Stimulated activated CD4-positive, alpha-beta T cell treated with anti-CD3 and anti-CD28 coated beads, Interleukin-1b, Interleukin-23, amount 100 ng/mL, for 24 hours (primary cell): ENCODE measurements around the gene RSRC1.
"Not testable (repeated sequence)": the region's sequence is repeated elsewhere in the genome, so short reads cannot be mapped to it uniquely, and the experiment has no call there.

ENCODE experiments used
- DNase-seq, 4 experiments: peaks; one replicate each; pipeline ENCODE4 v3.0.0-alpha.2; 2020; ENCODE audit warnings: low read depth in 4 of 4, low spot score in 1 of 4

The RSRC1 gene

DNA sequence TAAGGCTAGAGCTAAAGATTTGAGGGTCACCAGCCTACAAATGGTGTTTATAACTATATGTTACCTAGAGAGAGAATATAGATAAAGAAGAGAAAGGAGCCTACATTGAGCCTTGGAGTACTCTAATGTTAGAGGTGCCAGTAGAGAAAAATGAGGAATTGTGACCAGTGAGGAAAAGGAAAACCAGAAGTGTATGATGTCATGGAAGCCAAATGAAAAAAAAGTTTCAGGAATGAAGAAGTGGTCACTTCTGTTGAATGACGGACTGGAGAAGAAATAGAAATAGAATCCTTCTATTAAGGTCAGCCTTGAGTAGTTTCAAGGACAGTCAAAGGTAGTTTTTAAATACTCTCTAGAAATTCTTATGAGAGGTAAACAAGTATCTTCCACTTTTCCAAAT lies 409.9 kb downstream of the RSRC1 start:
- DNase-seq = no peak

DNA sequence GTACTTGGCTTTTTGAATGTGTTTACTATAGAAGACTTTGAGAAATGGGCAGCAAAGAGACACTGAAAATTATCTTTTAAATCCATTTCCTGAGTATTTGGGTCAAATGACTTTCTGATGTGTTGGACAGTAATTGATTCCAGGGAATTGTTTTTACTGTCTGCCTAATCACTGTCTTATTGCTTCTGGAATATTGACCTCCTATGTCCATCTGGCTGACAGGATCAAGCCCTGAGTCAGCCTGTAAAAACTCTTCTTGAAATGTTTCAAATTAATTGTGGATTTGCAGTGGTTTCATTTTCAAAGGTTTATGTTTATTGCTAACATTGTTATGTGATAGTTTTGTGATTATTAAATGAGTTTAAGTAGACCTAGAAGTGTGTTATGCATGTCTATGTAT lies 410.5 kb downstream of the RSRC1 start:
- DNase-seq = no peak

DNA sequence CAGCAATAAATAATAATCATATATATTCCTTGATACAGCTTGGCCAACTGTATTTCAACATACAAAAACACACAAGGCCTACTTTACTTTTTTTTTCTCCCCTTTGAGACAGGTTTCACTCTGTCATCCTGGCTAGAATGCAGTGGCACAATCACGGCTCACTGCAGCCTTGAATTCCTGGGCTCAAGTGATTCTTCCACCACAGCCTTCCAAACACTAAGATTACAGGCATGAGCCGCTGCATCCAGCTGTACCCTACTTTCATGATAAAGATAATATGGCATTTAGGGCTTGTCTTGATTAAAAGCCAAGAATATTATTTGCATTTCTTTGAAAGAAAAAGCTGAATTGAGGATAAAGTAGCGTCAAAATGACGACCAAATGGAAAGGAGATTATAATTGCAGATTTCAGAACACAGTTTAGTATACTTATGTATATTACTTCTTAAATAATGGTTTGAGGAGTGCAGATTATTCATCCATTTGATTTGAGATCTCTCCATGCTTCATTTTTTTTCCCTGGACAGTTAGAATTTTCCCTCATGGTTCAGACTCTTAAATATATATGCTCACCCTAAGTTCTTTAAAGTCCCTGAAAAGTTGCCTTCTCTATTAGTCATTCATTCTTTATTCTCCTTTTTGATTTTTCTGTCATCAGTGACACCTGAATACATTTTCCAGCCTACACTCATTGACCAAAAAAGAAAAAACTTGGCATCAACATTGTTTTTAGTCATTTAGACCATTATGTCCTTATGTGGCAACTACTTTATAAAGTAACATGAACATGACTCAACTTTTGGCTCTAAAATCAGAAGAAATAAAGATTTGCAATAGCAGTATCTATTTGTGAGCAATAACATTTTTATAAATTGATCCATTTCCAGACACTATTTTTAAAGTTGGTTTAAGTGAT lies 412.6 kb downstream of the RSRC1 start:
- no peak for DNase-seq

DNA sequence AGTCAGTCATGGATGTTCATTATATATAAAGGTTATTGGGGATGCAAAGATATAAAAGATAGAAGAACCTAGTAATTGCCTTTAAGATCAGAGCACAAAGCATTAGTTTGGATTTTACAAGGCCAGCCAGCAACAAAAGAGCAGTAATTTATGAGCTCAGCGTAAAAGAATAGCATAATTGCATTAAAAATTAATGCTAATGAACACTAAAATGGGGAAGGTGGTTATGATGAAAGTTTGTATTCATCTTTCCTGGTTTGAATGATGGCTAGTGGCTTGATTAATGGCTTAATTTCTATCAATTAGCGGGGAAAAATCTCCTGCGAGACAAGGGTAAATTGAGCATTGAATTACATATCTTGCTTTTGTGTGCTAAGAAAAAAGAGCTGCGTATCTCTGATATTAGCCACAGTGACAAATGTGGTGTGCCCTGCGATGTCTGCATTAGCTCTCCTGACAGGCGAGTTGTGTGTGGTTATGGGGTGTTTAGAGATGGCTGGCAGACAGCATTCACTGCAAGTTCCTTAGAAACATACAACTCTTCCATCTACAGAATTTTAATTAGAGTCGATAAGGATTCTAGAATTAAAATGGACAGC lies 418.3 kb downstream of the RSRC1 start:
- DNase-seq = no peak

DNA sequence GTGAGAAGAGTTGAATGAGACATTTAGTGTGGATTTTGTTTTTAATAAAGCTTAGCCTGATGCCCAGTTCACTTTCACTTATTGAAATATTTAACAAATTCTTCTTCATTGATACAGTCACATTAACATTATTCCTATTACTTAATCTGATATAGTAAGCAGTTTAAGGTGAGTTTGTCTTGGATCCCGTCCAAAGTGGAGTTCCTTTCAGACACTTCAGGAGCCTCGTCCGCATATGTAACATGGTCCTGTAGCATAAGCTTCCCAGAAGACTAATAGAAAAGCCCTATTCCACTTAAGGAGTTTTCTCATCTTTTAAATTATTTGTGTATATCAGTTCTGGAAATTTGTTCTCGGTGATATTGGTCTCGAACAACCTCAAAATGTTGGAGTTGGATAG lies 421.4 kb downstream of the RSRC1 start:
- no peak for DNase-seq

DNA sequence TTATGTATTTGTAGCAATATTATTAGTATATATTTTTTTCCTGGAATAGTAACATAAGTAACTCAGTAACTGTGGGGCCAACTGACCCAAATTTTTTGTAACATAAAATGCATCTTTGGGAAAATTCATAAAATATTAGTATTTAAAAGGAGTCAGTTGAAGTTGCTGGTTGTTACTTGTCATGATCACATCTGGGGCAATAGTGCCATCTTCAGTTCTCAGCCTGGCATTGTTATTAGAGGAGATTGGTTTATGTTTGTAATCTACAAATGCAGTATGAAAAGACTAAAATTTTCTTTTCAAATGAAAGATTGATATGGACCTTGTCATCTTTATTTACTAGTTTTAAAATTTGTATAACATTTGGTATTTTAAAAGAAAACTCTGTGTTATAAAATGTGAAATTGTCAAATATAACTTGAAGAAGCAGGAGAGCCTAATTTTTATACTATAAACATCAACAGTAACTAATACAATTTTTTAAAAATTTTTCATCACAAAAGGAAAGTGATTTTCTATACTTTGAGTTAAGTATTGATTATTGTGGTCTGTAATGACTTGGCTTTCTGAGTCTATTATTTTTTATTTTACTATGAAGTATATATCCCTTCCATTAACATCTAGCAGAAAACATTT lies 422.3 kb downstream of the RSRC1 start:
- DNase-seq = no peak

DNA sequence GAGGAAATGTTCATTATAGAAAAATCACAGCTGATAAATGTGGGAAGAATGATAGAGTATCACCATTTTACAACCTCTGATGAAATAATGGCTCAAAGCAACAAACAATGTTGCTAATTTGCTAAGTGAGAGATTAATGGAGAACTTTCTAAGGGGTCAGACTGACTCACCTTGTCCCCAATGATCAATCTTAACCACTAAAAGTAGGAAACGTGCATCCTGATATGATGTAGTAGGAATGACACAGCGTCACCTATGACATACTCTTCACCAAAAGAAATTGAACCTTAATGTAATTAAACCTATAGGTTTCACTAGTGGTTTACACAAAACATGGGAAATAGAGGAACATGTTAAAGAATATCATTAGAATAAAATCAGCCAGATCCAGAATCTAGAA lies 426.0 kb downstream of the RSRC1 start:
- DNase-seq = no peak

DNA sequence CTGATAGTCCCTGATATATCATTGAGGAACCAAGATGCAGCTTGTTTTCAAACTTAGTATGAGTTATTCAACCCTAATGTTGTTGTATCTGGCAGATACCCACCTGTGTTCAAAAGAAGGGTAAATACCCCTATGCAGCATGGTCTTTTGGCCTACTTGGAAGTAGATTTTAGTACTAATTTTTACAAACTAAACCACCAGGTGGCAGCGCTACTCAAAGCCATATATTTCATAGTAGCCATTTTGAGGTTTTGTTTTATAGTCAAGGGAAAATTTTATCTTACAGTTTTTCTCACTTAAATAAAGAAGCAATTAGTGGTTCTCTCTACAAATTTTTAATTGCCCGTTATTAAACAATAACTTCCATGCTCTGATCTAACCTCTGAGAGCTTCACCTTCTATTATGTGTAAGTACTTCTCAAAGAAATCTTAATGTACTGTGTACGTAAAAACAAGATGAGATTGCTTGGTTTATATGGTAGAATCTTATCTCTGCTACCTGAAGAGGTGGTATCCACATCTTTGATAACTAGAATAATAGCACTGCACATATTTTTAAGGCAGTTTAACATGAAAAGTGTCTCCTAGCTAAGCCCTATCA lies 429.6 kb downstream of the RSRC1 start:
- DNase-seq = peak; percentile 7 to 12 (median 10)

DNA sequence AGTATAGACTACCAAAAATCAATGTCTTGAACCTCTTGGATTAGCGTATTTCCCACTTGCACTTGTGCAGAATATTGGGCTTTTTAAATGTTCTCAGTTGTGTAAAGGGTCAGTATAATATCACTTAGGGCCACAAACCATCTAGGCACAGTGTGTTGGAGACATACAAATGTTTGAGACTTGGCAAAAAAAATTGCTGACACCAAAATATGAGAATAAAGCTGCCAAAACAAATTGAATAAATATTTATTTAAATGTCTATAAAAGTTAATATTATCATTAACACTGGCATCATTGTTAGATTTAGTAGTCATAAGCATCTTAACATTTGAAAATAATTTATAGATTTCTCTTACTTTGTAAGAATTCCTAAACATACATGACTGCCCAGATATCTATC lies 430.2 kb downstream of the RSRC1 start:
- DNase-seq = no peak

DNA sequence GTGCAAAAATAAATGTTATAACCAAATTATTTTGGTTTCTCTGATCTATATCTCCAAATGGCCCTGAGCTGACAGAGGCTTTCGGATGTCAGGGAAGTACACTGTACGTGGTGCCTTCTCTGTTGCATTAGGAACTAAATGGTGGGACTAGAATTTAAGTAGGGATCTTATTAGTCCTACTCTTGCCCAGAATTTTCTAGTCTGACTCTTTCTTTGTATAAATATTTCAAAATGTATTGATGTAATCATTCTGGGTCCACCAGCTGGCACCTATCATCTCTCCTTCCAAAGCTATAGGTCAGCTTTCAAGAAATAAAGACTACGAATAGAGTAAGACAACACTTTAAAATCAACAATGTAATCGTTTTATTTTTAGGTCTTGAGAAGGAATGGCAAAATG lies 438.8 kb downstream of the RSRC1 start:
- no peak for DNase-seq

DNA sequence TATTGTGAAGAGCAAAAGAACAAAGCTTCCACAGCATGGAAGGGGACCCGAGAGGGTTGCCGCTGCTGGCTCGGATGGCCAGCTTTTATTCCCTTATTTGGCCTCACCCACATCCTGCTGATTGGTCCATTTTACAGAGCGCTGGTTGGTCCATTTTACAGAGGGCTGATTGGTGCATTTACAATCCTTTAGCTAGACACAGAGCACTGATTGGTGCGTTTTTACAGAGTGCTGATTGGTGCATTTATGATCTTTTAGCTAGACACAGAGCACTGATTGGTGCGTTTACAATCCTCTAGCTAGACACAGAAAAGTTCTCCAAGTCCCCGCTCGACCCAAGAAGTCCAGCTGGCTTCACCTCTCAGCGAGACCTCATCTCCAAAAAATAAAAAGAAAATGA lies 440.0 kb downstream of the RSRC1 start:
- DNase-seq = not testable (repeated sequence)

DNA sequence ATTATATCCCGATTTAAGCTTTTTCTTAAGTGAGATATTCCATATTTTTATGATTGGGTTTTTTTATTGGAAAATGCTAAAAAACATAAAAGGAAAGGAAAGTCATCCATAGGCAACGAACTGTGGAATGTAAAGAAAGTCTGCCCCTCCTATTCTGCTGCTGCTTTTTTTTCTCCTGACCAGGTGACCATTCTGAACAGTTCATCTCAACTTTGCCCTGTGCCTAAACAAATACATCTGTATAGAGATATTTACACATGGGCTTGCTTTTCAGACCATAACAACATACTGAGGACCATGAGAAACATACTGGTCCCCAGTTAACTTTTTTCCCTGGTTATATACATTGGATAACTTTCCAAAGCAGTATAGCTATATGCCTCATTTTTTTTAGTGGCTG lies 442.2 kb downstream of the RSRC1 start:
- DNase-seq = no peak

DNA sequence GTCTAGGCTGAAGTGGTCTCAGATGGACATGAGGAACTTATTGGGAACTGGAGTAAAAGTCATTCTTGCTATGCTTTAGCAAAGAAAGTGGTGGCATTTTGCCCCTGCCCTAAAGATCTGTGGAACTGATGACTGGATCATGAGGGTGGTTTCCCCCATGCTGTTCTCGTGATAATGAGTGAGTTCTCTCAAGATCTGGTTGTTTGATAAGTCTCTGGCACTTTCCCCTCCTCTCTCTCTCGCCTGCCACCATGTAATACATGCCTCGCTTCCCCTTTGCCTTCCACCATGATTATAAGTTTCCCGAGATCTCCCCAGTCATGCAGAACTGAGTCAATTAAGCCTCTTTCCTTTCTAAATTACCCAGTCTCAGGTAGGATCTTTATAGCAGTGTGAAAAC lies 449.6 kb downstream of the RSRC1 start:
- no peak for DNase-seq

DNA sequence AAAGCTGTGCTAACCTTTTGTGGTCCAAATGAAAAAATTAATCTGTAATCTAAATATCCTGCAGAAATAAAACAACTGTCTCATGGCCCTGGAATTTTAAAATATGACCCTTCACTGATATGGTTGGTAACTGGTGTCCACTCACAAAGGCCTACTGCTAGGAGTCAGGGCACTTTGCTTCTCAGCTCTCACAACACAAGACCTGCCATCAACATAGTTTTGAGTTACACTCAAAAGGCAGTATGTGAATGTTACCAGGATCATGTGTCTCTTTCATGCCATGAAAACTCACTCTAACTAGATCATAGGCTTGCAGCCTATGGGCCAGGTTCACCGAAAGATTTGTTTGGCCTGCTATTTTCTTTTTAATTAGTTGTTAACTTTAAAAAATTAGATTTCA lies 451.1 kb downstream of the RSRC1 start:
- no peak for DNase-seq

DNA sequence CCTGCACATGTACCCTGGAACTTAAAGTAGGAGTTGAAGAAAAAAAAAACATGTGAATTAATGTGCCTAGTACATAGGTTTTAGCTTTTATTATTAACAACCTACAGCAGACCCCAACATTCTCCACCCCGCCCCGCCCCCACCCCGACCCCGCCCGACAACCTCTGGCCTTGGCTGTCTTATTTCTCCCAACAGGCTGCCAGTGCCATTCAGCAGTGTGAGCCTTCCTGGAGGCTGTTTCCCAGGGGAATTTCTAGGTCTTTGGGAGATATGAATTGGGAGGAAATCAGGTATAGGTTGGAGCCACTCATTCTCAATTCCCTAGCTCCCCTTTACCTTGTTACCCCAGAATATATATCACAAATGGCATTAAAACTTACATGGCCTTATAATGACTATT lies 452.8 kb downstream of the RSRC1 start:
- no peak for DNase-seq

DNA sequence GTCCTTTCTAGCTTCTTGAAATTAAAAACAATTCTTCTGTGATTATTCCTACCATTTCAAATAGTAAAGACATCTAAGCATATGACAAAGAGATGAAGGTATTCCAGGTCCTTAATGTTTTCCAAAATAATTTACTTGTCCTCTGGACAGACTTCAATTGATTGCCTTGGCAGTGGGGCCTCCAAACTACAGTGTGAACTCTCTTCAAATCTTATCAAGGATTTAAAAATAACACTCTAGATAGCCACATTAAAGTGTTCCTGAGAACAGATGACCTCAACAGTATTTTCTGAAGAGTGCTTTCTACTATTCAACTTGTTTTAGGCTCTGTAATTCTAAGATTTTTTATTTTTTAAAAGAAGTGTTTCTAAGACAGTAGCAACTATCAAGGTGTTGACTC lies 453.2 kb downstream of the RSRC1 start:
- no peak for DNase-seq

DNA sequence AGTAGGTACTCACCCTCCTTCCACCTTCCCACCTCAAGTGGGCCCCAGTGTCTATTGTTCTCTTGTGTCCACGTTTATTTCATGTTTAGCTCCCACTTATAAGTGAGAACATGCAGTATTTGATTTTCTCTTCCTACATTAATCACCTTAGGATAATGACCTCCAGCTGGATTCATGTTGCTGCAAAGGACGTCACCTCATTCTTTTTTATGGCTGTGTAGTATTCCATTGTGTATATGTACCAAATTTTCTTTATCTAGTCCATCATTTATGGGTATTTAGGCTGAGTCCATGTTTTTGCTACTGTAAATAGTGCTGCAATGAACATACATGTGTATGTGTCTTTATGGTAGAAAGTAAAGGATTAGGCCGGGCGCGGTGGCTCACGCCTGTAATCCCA lies 455.2 kb downstream of the RSRC1 start:
- no peak for DNase-seq

DNA sequence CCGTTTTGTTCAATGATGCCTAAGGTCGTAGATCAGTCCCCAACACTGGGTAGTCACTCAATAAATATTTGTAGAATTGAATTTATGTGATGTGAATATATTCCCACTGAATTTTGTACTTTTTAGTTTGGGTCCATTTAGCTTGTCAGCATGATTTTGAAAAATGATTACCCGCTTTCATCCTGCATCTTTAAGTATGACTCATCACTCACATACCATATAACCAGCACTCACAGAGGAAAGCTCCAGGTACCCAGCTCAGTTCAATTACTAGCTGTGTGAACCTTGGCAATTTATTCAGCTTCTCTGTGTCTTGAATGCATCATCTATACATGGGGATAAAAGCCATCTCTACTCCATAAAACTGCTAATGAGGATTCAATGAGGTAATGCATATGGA lies 458.9 kb downstream of the RSRC1 start:
- no peak for DNase-seq

DNA sequence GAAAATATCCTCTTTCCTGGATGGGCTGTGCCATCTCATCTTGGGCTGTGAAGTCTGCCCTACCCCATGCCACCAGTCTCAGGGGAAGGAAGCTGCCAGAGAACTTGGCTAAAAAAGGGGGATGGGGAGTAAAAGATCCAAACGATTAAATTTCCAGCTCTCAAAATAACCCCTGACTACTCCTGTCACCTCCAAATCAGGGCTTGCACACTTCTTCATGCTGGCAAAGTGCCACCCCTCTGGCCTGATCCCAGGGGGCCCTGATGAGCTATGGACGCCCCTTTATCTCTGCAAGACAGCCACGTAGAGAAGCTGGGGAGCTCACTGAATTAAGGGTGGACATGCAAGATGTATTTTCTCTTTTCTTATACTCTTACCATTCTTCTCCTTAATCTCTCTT lies 459.9 kb downstream of the RSRC1 start:
- DNase-seq = no peak

DNA sequence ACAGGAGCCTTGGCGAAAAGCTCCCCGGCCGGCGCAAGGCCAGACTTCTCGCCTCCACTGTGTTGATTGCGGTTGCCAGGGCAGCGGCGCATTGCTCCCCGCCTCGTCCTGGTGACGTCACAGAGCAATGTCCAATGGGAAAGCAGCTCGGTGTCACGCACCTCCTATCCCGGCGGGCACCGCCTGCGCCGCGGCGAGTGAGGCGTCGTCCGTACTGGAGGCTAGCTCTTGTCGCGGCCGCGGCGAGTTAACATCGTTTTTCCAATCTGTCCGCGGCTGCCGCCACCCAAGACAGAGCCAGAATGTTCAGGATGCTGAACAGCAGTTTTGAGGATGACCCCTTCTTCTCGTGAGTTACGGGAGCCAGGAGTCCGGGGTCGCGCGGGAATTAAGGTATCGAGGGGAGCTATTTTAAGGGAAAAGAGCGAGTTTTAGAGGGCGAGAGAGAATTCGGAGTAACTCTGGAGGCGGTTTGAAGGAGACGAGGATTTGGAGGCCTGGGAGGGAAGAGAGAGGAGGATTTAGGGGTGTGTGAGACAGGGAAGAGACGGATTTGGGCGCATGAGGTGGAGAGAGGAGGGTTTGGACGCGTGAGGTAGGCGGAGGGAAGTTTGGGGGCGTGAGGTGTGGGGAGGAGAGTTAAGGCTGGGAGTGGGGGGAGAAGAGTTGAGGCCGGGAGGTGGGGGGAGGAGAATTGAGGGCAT lies 461.3 kb downstream of the RSRC1 start, which contains the start of gene MLF1:
TSS of gene MLF1 (plus strand) at position 196 of the 704 bp plus-strand sequence. CDS start at position 303, 107 bp downstream.
- peak; percentile 45 to 79 (median 68) for DNase-seq
